Thymus (tissue), 11 donors: ENCODE data around the gene CDT1. TPM values are rescaled to one million over a fixed set of nuclear protein-coding genes. Genes with fewer than 3 reads are reported as not detected.

Experiments used
- DNase-seq, 9 donors: peaks; one replicate each; pipeline ENCODE4 v3.0.0-alpha.2; 2013; ENCODE audit warnings: low spot score in 9 of 9, low read depth in 6 of 9, missing footprints in 1 of 9
- H3K27ac ChIP-seq, 2 donors: one replicate each; pipeline ENCODE4 v1.5.1; 2013; ENCODE audit warnings: control low read depth in 1 of 2, low read depth in 1 of 2, low read length in 1 of 2, mild to moderate bottlenecking in 1 of 2, moderate library complexity in 1 of 2
- H3K27me3 ChIP-seq, 2 donors: one replicate each; pipeline ENCODE4 v1.5.1; 2013; ENCODE audit warnings: low read length in 1 of 2; ENCODE audit not compliant: control insufficient read depth in 2 of 2, insufficient read depth in 1 of 2
- H3K36me3 ChIP-seq, 2 donors: one replicate each; pipeline ENCODE4 v1.5.1; 2013; ENCODE audit warnings: low read length in 1 of 2, mild to moderate bottlenecking in 1 of 2, moderate library complexity in 1 of 2; ENCODE audit not compliant: control insufficient read depth in 2 of 2, insufficient read depth in 2 of 2
- H3K4me1 ChIP-seq, 2 donors: one replicate each; pipeline ENCODE4 v1.5.1; 2013; ENCODE audit warnings: low read length in 2 of 2; ENCODE audit not compliant: control insufficient read depth in 2 of 2, insufficient read depth in 2 of 2
- H3K4me3 ChIP-seq, 2 donors: one replicate each; pipeline ENCODE4 v1.5.1; 2013; ENCODE audit warnings: low read length in 2 of 2, control low read depth in 1 of 2, mild to moderate bottlenecking in 1 of 2
- H3K9me3 ChIP-seq, 2 donors: one replicate each; pipeline ENCODE4 v1.5.1; 2013; ENCODE audit warnings: low read length in 1 of 2, mild to moderate bottlenecking in 1 of 2; ENCODE audit not compliant: control insufficient read depth in 2 of 2, insufficient read depth in 1 of 2
- WGBS: extraction: QIAGEN DNeasy Blood & Tissue Kit; methylation state at CpG from one replicate; pipeline ENCODE4 v1.1.7; 2013; 5-methylcytosine and 5-hydroxymethylcytosine counted together
- polyA plus RNA-seq: library from polyadenylated mRNA; stranded (reverse); fragments of 200-250 nt; gene quantifications from one replicate; pipeline ENCODE4 v1.2.3, GENCODE V29; 2013
- total RNA-seq: library from RNA; stranded (reverse); fragments of 120-200 nt; gene quantifications from one replicate; pipeline ENCODE4 v1.2.4, GENCODE V29; 2013
- donor health status: healthy.

Gene CDT1
- total and polyA plus RNA-seq, 2 donors = 1.4 to 11.7 TPM

DNA sequence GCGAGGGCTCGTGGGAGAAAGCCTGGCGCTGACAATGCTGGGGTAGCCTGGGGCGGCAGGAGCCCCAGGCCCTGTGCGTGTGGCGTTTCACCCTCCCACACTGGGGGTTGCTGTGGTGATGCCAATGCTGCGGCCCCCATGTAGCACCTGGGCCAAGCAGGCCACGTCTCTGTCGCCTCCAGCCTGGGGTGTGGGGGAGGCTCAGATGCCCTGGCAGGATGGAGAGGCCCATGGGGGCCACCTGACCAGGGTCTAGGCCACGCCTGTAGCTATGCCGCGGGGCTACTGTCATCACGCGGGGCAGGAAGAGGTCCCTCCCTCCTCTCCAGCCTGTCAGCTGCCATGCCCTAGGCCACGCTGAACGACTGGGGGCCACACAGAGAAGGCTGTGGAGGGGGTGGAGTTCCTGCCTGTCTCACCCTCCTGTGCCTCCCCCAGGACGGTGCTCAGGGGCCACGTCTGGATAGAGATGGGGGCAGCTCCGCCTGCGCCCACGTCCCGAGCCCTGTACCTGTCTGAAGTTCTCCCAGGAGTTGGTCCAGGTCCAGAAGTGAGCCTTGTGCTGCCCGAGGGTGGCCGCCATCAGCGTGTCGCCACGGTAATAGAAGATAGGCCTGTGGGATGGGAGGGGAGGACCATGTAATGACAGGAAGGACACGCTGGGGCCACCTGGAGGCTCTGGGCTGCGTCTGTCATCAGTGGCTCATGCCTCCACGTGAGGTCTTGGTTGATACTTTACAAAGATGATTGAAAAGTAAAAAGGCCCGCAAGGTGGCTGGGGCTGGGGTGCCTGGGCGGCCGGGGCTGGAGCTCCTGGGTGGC lies 20.9 kb downstream of the CDT1 start:
- Histone ChIP-seq H3K4me1 (no peaks in the 10 kb centered on the region), H3K36me3 (peaks cover 0 to 24% of the 10 kb centered on the region in 2 donors), H3K9me3 (peaks cover 0 to 6% of the 10 kb centered on the region in 2 donors), H3K27ac (no peak overlapping the region), H3K4me3 (no peak overlapping the region), H3K27me3 (no peaks in the 10 kb centered on the region)
- DNase-seq = no peak
- 93% methylated on average over 33 of the region's 33 CpGs for WGBS

DNA sequence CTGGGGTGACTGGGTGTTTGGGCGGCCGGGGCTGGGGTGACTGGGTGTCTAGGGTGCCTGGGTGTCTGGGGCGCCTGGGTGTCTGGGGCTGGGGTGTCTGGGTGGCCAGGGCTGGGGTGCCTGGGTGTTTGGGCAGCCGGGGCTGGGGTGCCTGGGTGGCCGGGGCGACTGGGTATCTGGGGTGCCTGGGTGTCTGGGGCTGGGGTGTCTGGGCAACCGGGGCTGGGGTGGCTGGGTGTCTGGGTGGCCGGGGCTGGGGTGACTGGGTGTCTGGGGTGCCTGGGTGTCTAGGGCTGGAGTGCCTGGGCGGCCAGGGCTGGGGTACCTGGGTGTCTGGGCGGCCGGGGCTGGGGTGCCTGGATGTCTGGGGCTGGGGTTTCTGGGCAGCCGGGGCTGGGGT lies 21.6 kb downstream of the CDT1 start:
- Histone ChIP-seq H3K9me3 (peaks cover 0 to 6% of the 10 kb centered on the region in 2 donors), H3K4me1 (no peaks in the 10 kb centered on the region), H3K27ac (no peak overlapping the region), H3K36me3 (peaks cover 0 to 24% of the 10 kb centered on the region in 2 donors), H3K4me3 (no peak overlapping the region), H3K27me3 (no peaks in the 10 kb centered on the region)
- 90% methylated on average over 11 of the region's 12 CpGs for WGBS
- no peak for DNase-seq

DNA sequence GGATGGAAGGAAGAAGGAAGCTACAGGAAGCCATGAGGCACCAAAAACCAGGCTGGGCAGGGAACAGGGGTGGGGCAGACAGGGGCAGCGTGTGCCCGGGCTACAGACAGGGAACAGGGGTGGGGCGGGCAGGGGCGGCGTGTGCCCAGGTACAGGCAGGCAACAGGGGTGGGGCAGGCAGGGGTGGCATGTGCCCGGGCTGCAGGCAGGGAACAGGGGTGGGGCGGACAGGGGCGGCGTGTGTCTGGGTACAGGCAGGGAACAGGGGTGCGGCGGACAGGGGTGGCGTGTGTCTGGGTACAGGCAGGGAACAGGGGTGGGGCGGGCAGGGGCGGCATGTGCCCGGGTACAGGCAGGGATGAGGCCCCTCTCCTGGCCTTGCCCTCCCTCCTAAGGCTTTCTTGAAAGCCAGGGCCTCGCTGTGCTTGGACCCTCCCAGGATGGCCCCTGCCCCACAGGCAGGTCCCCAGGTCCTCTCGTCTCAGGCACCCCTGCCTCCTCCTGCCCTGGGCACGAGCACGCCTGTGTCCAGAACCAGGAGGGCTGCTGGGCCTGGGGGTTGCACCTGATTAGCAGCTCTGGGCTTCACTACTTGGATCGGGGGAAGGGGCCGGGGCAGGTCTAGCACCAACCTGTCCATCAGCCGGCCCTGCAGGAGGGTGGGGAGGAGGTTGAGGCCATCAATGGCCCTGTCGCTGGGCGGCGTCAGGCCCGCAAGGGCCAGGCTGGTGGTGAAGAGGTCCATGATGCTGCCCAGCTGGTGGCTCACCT lies 22.7 kb downstream of the CDT1 start:
- Histone ChIP-seq H3K36me3 (peaks cover 0 to 24% of the 10 kb centered on the region in 2 donors), H3K27me3 (no peaks in the 10 kb centered on the region), H3K27ac (no peak overlapping the region), H3K9me3 (peaks cover 0 to 6% of the 10 kb centered on the region in 2 donors), H3K4me1 (no peaks in the 10 kb centered on the region), H3K4me3 (no peak overlapping the region)
- no peak for DNase-seq
- 97% methylated on average over 26 of the region's 26 CpGs for WGBS

DNA sequence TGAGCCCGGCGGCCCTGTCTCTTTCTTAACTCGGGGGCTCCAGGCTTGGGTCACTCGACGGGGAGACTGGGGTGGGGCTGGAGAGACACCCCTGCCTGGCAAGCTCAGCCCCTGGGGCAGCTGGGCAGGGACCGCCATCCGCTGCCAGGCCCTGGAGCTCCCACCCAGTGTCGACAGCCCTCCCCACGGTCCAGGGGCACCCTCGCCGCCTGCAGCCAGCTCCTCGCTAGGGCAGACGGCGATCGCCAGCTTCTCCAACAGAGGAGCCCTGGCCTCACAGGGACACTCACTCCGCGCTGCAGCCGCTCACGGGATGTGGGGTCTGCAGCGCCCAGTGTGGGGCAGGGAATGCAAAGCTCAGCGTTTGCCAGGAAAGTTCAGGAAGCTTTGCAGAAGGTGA lies 24.1 kb downstream of the CDT1 start:
- peaks cover 0 to 9% of the 10 kb centered on the region in 2 donors for H3K36me3 ChIP-seq
- DNase-seq = no peak
- WGBS = 98% methylated on average over 21 of the region's 21 CpGs
- no peak overlapping the region for H3K27ac ChIP-seq
- no peaks in the 10 kb centered on the region for H3K27me3 ChIP-seq
- H3K4me3 ChIP-seq = no peak overlapping the region
- peaks cover 0 to 5% of the 10 kb centered on the region in 2 donors for H3K9me3 ChIP-seq
- no peaks in the 10 kb centered on the region for H3K4me1 ChIP-seq

DNA sequence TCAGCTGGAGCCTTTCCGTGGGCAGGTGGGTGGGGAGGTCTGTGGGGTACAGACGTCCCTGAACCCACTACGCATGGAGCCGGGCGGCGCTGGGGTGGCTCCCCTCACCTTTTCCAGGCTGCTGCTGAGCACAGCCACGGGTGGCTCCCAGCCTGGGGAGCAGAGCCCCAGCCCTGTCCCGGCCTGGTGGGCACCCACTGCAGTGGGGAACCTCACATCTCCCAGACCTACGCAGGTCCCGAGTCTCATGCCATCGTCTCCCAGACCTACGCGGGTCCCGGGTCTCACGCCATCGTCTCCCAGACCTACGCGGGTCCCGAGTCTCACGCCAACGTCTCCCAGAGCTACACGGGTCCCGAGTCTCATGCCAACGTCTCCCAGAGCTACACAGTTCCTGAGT lies 25.1 kb downstream of the CDT1 start:
- H3K9me3 ChIP-seq = no peaks in the 10 kb centered on the region
- H3K4me1 ChIP-seq = no peaks in the 10 kb centered on the region
- 96% methylated on average over 24 of the region's 24 CpGs for WGBS
- peaks cover 0 to 7% of the 10 kb centered on the region in 2 donors for H3K36me3 ChIP-seq
- H3K27ac ChIP-seq = no peak overlapping the region
- DNase-seq = no peak
- H3K27me3 ChIP-seq = no peaks in the 10 kb centered on the region
- H3K4me3 ChIP-seq = no peak overlapping the region

DNA sequence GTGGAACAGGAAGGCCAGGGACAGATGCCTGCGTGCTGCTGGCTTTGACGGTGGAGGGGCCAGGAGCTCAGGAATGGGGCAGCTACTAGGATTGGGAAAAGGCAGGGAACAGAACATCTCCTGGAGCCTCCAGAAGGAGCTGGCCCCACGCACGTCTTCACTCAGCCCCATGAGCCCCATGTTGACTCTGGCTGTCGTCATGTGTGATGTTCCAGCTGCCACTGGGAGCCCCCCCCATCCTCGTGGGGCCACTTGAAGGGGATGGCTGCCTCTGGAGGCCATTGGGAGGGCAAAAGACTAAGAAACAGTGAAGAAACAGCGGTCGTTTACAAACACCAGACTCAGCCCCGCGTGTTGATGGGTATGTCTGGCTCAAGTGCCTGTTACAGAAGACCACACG lies 26.7 kb downstream of the CDT1 start:
- WGBS = 93% methylated on average over 11 of the region's 11 CpGs
- Histone ChIP-seq H3K36me3 (peaks cover 0 to 7% of the 10 kb centered on the region in 2 donors), H3K4me1 (no peaks in the 10 kb centered on the region), H3K9me3 (no peaks in the 10 kb centered on the region), H3K4me3 (no peak overlapping the region), H3K27ac (peak overlapping the region in 1 of 2 donors; percentile 5), H3K27me3 (no peaks in the 10 kb centered on the region)
- DNase-seq = no peak

DNA sequence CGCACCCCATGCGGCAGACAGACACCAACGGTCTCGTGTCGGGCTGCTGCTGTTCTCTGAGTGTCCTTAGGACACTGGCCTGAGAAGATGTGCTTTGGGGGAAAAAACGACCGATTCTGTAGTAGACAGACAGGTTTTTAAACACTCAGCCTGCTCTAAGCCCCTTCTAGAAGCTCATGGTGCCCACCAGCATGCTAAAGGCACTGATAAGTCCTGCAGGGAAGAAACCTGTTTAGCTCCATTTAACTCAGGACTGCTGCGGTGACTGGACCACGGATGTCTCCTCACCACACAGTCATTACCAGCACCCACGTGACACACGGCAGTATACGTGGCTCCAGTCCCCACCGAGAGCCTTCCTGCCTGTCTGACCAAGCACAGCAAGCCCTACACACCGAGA lies 27.2 kb downstream of the CDT1 start:
- H3K4me1 ChIP-seq = no peaks in the 10 kb centered on the region
- H3K9me3 ChIP-seq = no peaks in the 10 kb centered on the region
- H3K27me3 ChIP-seq = no peaks in the 10 kb centered on the region
- H3K4me3 ChIP-seq = no peak overlapping the region
- peaks cover 0 to 7% of the 10 kb centered on the region in 2 donors for H3K36me3 ChIP-seq
- WGBS = 98% methylated on average over 14 of the region's 14 CpGs
- DNase-seq = no peak
- H3K27ac ChIP-seq = no peak overlapping the region

DNA sequence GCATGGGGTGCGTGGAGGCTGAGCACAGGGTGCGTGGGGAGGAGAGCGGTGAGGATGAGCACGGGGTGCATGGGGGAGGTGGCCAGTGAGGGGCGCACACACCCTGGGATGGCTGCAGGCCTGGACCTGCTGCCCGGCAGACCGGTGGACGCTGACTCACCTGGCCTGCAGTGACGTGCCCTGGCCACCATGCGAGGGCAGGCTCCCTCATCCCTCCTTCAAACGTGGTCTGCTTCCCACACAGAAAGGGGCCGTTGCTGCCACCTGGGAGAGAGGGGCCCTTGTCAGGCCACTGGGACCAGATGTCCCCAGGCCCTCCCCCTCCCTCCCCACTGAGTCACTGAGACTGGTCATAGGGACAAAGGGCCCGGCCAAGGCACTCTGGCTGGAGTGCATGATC lies 28.2 kb downstream of the CDT1 start:
- H3K9me3 ChIP-seq = no peaks in the 10 kb centered on the region
- H3K27me3 ChIP-seq = no peaks in the 10 kb centered on the region
- no peak for DNase-seq
- H3K27ac ChIP-seq = no peak overlapping the region
- no peaks in the 10 kb centered on the region for H3K4me1 ChIP-seq
- 94% methylated on average over 13 of the region's 13 CpGs for WGBS
- H3K36me3 ChIP-seq = peaks cover 0 to 7% of the 10 kb centered on the region in 2 donors
- H3K4me3 ChIP-seq = no peak overlapping the region

DNA sequence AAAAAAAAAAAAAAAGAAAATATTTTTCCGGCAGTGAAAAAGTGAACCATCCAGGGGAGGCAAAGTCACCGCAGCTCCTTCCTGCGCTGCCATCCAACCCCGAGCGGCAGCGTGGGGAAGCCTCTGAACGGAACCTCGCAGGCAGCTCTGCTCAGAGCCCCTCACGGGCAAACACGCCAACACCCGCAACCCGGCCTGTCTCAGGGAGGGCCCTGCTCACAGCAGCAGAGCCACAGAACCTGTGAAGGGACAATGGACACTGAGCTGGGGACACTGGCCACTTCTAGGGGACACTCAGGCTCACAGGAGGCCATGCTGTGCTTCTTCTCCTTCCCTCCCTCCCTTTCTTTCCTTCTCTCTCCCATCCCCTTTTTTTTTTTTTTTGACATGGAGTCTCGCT lies 29.5 kb downstream of the CDT1 start:
- peaks cover 0 to 3% of the 10 kb centered on the region in 2 donors for H3K36me3 ChIP-seq
- 96% methylated on average over 13 of the region's 13 CpGs for WGBS
- H3K4me3 ChIP-seq = no peak overlapping the region
- H3K27ac ChIP-seq = no peak overlapping the region
- DNase-seq = no peak
- no peaks in the 10 kb centered on the region for H3K9me3 ChIP-seq
- no peaks in the 10 kb centered on the region for H3K27me3 ChIP-seq
- H3K4me1 ChIP-seq = no peaks in the 10 kb centered on the region
